GM23248 (cell line): ENCODE data around the gene ZBTB17.
"Not testable (repeated sequence)": the region's sequence is repeated elsewhere in the genome, so short reads cannot be mapped to it uniquely, and the experiment has no call there.

Experiments used
- EZH2 ChIP-seq: fragments of 200-600 bp; sonication (generic); IDR thresholded peaks from 2 replicates; pipeline ENCODE4 v1.6.1; 2018; ENCODE audit warnings: antibody characterized with exemption, mild to moderate bottlenecking; ENCODE audit not compliant: insufficient read depth, poor library complexity, severe bottlenecking
- EZH2phosphoT487 ChIP-seq: fragments of 200-600 bp; sonication (generic); IDR thresholded peaks from 2 replicates; pipeline ENCODE4 v1.6.1; 2018; ENCODE audit warnings: antibody characterized with exemption, moderate library complexity, mild to moderate bottlenecking, low read depth; ENCODE audit not compliant: insufficient read depth

- TF ChIP-seq EZH2, EZH2phosphoT487: not testable (repeated sequence)
These were observed 2.0 kb upstream of the ZBTB17 start for GRCh38 chr1:15977947-15978346.
